Measurements from ENCODE around the gene PTPN6. TPM values are rescaled to one million over a fixed set of nuclear protein-coding genes. Genes with fewer than 3 reads are reported as not detected.
A peak's percentile ranks its signal among the peaks of the same experiment; 100 is the strongest.

PTPN6 gene
- total RNA-seq, 1 donor from 2014 or later, result 70.2 TPM

GRCh38 chr12:6950401-6950801 is 755 bp upstream of the PTPN6 start:
- Mint-ChIP-seq H3K27ac (peak overlapping the region; percentile 46), H3K27me3 (no peaks in the 10 kb centered on the region), H3K4me1 (ENCODE audit: low read depth) (peaks cover 15% of the 10 kb centered on the region), H3K4me3 (ENCODE audit: low read depth) (no peak overlapping the region), H3K36me3 (ENCODE audit: insufficient read depth) (no peaks in the 10 kb centered on the region), H3K9me3 (ENCODE audit: low read depth) (no peaks in the 10 kb centered on the region)
- DNase-seq (ENCODE audit: low spot score, unreplicated experiment), result no peak
- peak; percentile 59 for TF ChIP-seq CTCF (IDR thresholded peaks at IDR 0.05; ENCODE audit: unreplicated experiment)

GRCh38 chr12:6951551-6952120 is 480 bp downstream of the PTPN6 start:
- Mint-ChIP-seq H3K27ac (no peak overlapping the region), H3K9me3 (ENCODE audit: low read depth) (no peaks in the 10 kb centered on the region)

GRCh38 chr12:6952121-6952862 is 1.1 kb downstream of the PTPN6 start:
- TF ChIP-seq CTCF (IDR thresholded peaks at IDR 0.05; ENCODE audit: unreplicated experiment), result no peak
- peaks cover 5% of the 10 kb centered on the region for H3K36me3 Mint-ChIP-seq (ENCODE audit: insufficient read depth)
- no peaks in the 10 kb centered on the region for H3K27me3 Mint-ChIP-seq
- no peak for DNase-seq (ENCODE audit: low spot score, unreplicated experiment)
- H3K4me3 Mint-ChIP-seq (ENCODE audit: low read depth), result no peak overlapping the region
- H3K9me3 Mint-ChIP-seq (ENCODE audit: low read depth), result no peaks in the 10 kb centered on the region
- peaks cover 1% of the 10 kb centered on the region for H3K4me1 Mint-ChIP-seq (ENCODE audit: low read depth)
- H3K27ac Mint-ChIP-seq, result no peak overlapping the region

More at GRCh38 chr12:6951551-6952120, 480 bp downstream of the PTPN6 start:
- peaks cover under 1% of the 10 kb centered on the region for H3K36me3 Mint-ChIP-seq (ENCODE audit: insufficient read depth)
- no peaks in the 10 kb centered on the region for H3K27me3 Mint-ChIP-seq
- peaks cover 7% of the 10 kb centered on the region for H3K4me1 Mint-ChIP-seq (ENCODE audit: low read depth)
- no peak overlapping the region for H3K4me3 Mint-ChIP-seq (ENCODE audit: low read depth)
- no peak for DNase-seq (ENCODE audit: low spot score, unreplicated experiment)
- TF ChIP-seq CTCF (IDR thresholded peaks at IDR 0.05; ENCODE audit: unreplicated experiment), result no peak

- Mint-ChIP-seq H3K36me3 (ENCODE audit: insufficient read depth) (peaks cover 5% of the 10 kb centered on the region), H3K4me1 (ENCODE audit: low read depth) (peaks cover 1% of the 10 kb centered on the region), H3K4me3 (ENCODE audit: low read depth) (no peak overlapping the region), H3K9me3 (ENCODE audit: low read depth) (no peaks in the 10 kb centered on the region), H3K27me3 (no peaks in the 10 kb centered on the region), H3K27ac (no peak overlapping the region)
- no peak for DNase-seq (ENCODE audit: low spot score, unreplicated experiment)
- no peak for TF ChIP-seq CTCF (IDR thresholded peaks at IDR 0.05; ENCODE audit: unreplicated experiment)
Measured at GRCh38 chr12:6952863-6953441, 1.8 kb downstream of the PTPN6 start.

- no peak for DNase-seq (ENCODE audit: low spot score, unreplicated experiment)
- H3K4me3 Mint-ChIP-seq (ENCODE audit: low read depth), result no peak overlapping the region
- H3K27ac Mint-ChIP-seq, result no peak overlapping the region
- peaks cover 1% of the 10 kb centered on the region for H3K4me1 Mint-ChIP-seq (ENCODE audit: low read depth)
- no peak for TF ChIP-seq CTCF (IDR thresholded peaks at IDR 0.05; ENCODE audit: unreplicated experiment)
- H3K27me3 Mint-ChIP-seq, result no peaks in the 10 kb centered on the region
- H3K9me3 Mint-ChIP-seq (ENCODE audit: low read depth), result no peaks in the 10 kb centered on the region
- H3K36me3 Mint-ChIP-seq (ENCODE audit: insufficient read depth), result peaks cover 9% of the 10 kb centered on the region
Measured at GRCh38 chr12:6953442-6954315, 2.5 kb downstream of the PTPN6 start.
